Lower lobe of right lung (tissue), 2 donors: ENCODE data around the gene ERN1. TPM values are rescaled to one million over a fixed set of nuclear protein-coding genes. Genes with fewer than 3 reads are reported as not detected.

Source experiments
- ATAC-seq, 2 donors: fragments of 200-7000 bp; cut with Tn5 transposase; one replicate each; pipeline ENCODE4 v1.9.1; 2020 to 2022; ENCODE audit warnings: mild to moderate bottlenecking in 2 of 2, moderate library complexity in 2 of 2
- DNase-seq: peaks from one replicate; pipeline ENCODE4 v3.0.0-alpha.2; 2020
- H3K27ac ChIP-seq: fragments of 200-600 bp; one replicate; pipeline ENCODE4 v1.8.0; 2022
- H3K27me3 ChIP-seq: fragments of 200-600 bp; one replicate; pipeline ENCODE4 v1.8.0; 2022; ENCODE audit warnings: low read depth
- H3K36me3 ChIP-seq: fragments of 200-600 bp; one replicate; pipeline ENCODE4 v1.8.0; 2022; ENCODE audit warnings: mild to moderate bottlenecking
- H3K4me1 ChIP-seq: fragments of 200-600 bp; one replicate; pipeline ENCODE4 v1.8.0; 2022
- H3K4me3 ChIP-seq: fragments of 200-600 bp; one replicate; pipeline ENCODE4 v1.8.0; 2022; ENCODE audit warnings: mild to moderate bottlenecking
- H3K9me3 ChIP-seq: fragments of 200-600 bp; one replicate; pipeline ENCODE4 v1.8.0; 2022
- intact Hi-C: fragments of 100-400 bp; cut with DNase I; formaldehyde crosslinking; loops from one replicate; pipeline ENCODE4 v1.11.0; 2022
- total RNA-seq: library from RNA; stranded (reverse); fragmentation: NEBNext Ultra II Directional; extraction: Animal tissue kit (Norgen Biotek cat#: 25700); gene quantifications from one replicate; pipeline ENCODE4 v1.2.1, GENCODE V29; 2021
- TF ChIP-seq, protein P1 (sequence below): fragments of 200-600 bp; IDR thresholded peaks from one replicate; pipeline ENCODE4 v1.8.0; 2022; ENCODE audit warnings: antibody characterized with exemption, mild to moderate bottlenecking
- donor health status: DM: no; HTN: yes; CAD: no; lungs with severe emphysema.

Gene ERN1
- total RNA-seq, 1 donor from 2014 or later: 39.7 TPM

DNA sequence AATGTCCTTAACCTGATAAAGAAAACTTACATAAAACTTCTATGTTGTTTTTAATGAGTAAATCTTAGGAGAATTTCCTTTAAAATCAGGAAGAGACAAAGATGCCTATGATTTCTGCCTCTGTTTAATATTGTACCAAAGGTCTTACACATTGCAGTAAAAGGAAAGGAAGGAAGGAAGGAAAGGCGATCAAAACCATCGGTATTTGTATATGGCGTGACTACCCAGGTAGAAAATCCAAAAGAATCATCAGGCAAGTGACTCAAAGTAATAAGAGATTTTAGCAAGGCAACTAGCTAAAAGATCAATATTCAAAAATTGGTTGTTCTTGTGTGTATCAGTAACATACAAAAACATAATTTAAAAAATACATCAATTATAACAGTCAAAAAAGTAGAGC, 113.0 kb downstream of the ERN1 start:
- no peak for ATAC-seq
- TF ChIP-seq, protein P1, sequence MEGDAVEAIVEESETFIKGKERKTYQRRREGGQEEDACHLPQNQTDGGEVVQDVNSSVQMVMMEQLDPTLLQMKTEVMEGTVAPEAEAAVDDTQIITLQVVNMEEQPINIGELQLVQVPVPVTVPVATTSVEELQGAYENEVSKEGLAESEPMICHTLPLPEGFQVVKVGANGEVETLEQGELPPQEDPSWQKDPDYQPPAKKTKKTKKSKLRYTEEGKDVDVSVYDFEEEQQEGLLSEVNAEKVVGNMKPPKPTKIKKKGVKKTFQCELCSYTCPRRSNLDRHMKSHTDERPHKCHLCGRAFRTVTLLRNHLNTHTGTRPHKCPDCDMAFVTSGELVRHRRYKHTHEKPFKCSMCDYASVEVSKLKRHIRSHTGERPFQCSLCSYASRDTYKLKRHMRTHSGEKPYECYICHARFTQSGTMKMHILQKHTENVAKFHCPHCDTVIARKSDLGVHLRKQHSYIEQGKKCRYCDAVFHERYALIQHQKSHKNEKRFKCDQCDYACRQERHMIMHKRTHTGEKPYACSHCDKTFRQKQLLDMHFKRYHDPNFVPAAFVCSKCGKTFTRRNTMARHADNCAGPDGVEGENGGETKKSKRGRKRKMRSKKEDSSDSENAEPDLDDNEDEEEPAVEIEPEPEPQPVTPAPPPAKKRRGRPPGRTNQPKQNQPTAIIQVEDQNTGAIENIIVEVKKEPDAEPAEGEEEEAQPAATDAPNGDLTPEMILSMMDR: no peak
- intact Hi-C loops: no loop called here
- Histone ChIP-seq H3K36me3 (no peaks in the 10 kb centered on the region), H3K4me3 (peak overlapping the region; percentile 0), H3K4me1 (peaks cover 50% of the 10 kb centered on the region), H3K9me3 (no peaks in the 10 kb centered on the region), H3K27ac (peak overlapping the region; percentile 44), H3K27me3 (no peaks in the 10 kb centered on the region)
- no peak for DNase-seq

DNA sequence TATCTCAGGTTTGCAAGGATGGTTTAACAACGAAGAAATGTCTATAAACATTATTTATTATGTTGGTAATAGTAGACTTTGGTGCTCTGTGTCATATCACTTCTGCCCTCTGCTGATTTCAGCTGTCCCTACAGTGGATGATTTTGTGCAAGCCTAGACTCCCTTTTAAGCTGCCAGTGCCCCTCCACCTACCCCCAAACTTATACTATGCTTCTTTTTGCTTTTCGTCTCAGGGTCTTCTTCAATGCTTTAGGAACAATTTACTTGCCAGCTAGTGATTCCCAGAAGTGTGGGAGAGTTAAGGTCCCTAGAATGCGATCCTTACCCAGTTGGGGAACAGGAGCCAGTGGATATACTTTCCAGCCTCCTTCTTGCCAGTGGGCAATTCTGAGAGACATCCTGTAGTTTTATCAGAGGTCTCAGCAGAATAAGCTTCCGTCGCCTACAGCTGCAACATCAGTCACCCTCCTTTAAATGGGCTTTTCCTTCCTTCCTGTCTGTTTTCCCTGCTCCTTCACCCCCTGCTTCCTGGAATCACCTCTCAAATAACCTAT, 113.6 kb downstream of the ERN1 start:
- peak overlapping the region; percentile 44 for H3K27ac ChIP-seq
- no peaks in the 10 kb centered on the region for H3K36me3 ChIP-seq
- intact Hi-C loops: no loop called here
- ATAC-seq (no peak), DNase-seq (no peak)
- H3K27me3 ChIP-seq: no peaks in the 10 kb centered on the region
- H3K4me1 ChIP-seq: peaks cover 47% of the 10 kb centered on the region
- peak overlapping the region; percentile 0 for H3K4me3 ChIP-seq
- no peaks in the 10 kb centered on the region for H3K9me3 ChIP-seq
- TF ChIP-seq, protein P1: no peak

DNA sequence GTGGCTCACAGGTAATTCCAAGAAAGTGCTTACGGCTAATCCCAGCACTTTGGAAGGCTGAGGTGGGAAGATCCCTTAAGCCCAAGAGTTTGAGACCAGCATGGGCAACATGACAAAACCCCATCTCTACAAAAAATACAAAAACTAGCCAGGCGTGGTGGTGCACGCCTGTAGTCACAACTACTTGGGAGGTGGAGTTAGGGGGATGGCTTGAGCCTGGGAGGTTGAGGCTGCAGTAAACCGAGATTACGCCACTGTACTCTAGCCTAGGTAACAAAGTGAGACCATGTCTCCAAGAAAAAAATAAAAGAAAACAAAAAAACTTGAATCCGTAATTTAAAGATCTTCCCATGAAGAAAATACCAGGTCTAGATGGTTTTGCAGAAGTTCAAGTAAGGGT, 114.5 kb downstream of the ERN1 start:
- ATAC-seq (no peak), DNase-seq (no peak)
- H3K27me3 ChIP-seq: no peaks in the 10 kb centered on the region
- intact Hi-C loops: no loop called here
- TF ChIP-seq, protein P1: no peak
- no peaks in the 10 kb centered on the region for H3K36me3 ChIP-seq
- H3K4me1 ChIP-seq: peaks cover 42% of the 10 kb centered on the region
- no peak overlapping the region for H3K4me3 ChIP-seq
- no peaks in the 10 kb centered on the region for H3K9me3 ChIP-seq
- peak overlapping the region; percentile 65 for H3K27ac ChIP-seq

DNA sequence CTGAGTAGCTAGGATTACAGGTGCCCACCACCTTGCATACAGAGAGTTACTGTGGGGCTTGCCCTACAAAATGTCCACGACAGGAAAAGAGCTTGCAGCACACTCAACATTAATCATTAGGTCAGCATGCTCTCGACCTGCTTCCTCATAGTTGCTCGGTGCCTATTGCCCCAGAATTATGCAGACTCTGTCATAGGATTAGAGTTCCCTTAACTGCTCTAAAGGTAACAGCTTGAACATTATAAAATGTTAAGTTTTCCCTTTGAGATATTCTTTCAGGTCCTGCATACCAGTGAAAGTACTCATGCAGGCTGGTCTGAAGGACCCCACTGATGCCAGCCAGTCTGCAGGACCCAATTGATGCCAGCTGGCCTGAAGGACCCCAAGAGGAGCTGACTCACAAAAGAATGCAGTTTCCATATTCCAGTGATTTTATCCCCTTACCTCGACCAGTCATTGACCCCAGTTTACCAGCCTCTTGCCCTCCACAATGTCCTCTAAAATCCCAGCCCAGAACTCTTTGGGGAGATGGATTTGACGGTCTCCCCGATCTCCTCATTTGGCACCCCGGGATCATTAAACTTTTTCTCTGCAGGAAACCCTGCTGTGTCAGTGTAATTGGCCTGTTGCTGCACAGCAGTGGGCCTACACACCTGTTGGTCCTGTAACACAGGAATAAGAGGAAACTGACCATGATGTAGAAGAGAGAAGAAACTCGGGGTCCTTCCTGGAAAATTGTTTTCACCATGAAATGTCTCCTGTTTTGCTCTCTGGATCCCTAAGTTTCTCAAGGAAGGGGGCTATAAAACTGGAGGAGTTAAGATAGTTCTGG, 120.2 kb downstream of the ERN1 start:
- intact Hi-C loops: no loop called here
- no peak overlapping the region for H3K4me3 ChIP-seq
- peaks cover 58% of the 10 kb centered on the region for H3K4me1 ChIP-seq
- DNase-seq (no peak), ATAC-seq (peak; percentile 54 to 62)
- no peaks in the 10 kb centered on the region for H3K27me3 ChIP-seq
- no peaks in the 10 kb centered on the region for H3K9me3 ChIP-seq
- peak overlapping the region; percentile 51 for H3K27ac ChIP-seq
- H3K36me3 ChIP-seq: peaks cover 5% of the 10 kb centered on the region
- TF ChIP-seq, protein P1: no peak

DNA sequence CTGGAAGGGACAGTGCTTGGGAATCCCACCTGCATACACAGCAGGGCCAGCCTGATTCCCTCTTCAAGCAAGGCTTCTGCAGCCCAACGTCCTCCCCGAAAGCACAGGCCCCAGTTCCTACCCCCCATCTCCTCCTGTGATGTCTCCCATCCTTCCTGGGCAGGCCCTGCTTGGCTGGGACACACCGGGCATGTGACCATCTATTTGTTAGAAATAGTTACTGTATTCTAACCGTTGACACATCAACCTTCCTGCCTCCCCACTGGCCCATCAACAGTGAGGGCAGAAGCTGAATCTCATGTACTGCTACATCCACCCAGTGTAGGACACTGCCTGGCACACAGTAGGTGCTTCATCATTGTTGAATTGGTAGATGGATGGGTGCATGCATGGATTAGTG, 121.1 kb downstream of the ERN1 start:
- H3K27me3 ChIP-seq: no peaks in the 10 kb centered on the region

More for the DNA sequence above, 121.1 kb downstream of the ERN1 start:
- Histone ChIP-seq H3K4me3 (no peak overlapping the region), H3K27ac (peak overlapping the region; percentile 51), H3K36me3 (peaks cover 13% of the 10 kb centered on the region), H3K9me3 (no peaks in the 10 kb centered on the region), H3K4me1 (peaks cover 59% of the 10 kb centered on the region)
- ATAC-seq (no peak), DNase-seq (no peak)
- TF ChIP-seq, protein P1: no peak
- intact Hi-C loops: no loop called here
